HepG2 (cell line): Measurements from ENCODE around the gene POP5. TPM values are rescaled to one million over a fixed set of nuclear protein-coding genes. Genes with fewer than 3 reads are reported as not detected.

Source experiments
- CBFB ChIP-seq: sonication (generic); formaldehyde crosslinking; IDR thresholded peaks from 2 replicates; pipeline ENCODE4 v1.4.0; 2020; ENCODE audit warnings: missing genetic modification reagents
- HMG20B ChIP-seq: conservative IDR thresholded peaks from 2 replicates; pipeline ENCODE4 v1.6.1; 2016; ENCODE audit warnings: missing genetic modification reagents, missing compliant biosample characterization
- KAT8 ChIP-seq: IDR thresholded peaks from 2 replicates; pipeline ENCODE4 v1.6.1; 2016; ENCODE audit warnings: missing genetic modification reagents, missing compliant biosample characterization
- MIER3 ChIP-seq: IDR thresholded peaks from 2 replicates; pipeline ENCODE4 v1.6.1; 2016; ENCODE audit warnings: missing compliant biosample characterization, borderline replicate concordance
- MTA1 ChIP-seq: sonication (generic); formaldehyde crosslinking; IDR thresholded peaks from 2 replicates; pipeline ENCODE4 v1.4.0; 2020; ENCODE audit warnings: missing genetic modification reagents, mild to moderate bottlenecking, borderline replicate concordance
- NCOA1 ChIP-seq: sonication (generic); formaldehyde crosslinking; IDR thresholded peaks from 2 replicates; pipeline ENCODE4 v1.9.0; 2021; ENCODE audit warnings: missing genetic modification reagents
- NR2F2 ChIP-seq: IDR thresholded peaks from 2 replicates; pipeline ENCODE4 v1.6.1; 2012; ENCODE audit warnings: low read depth, inconsistent platforms, borderline replicate concordance
- NR3C1 ChIP-seq: sonication (generic); formaldehyde crosslinking; IDR thresholded peaks from 2 replicates; pipeline ENCODE4 v1.4.0; 2020; ENCODE audit warnings: missing genetic modification reagents
- PAF1 ChIP-seq: IDR thresholded peaks from 2 replicates; pipeline ENCODE4 v1.6.1; 2016; ENCODE audit warnings: missing genetic modification reagents, missing compliant biosample characterization
- RAD21 ChIP-seq: fragments of 450-650 bp; formaldehyde crosslinking; IDR thresholded peaks from 2 replicates; pipeline ENCODE4 v1.5.0; 2020; ENCODE audit warnings: mild to moderate bottlenecking
- RXRB ChIP-seq: IDR thresholded peaks from 2 replicates; pipeline ENCODE4 v1.6.1; 2016; ENCODE audit warnings: borderline replicate concordance, missing genetic modification reagents, missing compliant biosample characterization
- SOX13 ChIP-seq, 3 experiments: fragments of 450-650 bp in 1 of 3; sonication (generic) in 1 of 3; formaldehyde crosslinking in 1 of 3; IDR thresholded peaks in 2 of 3; conservative IDR thresholded peaks in 1 of 3; 2 replicates each; pipeline versions ENCODE4 v1.5.0 to v1.6.1; 2016 to 2020; ENCODE audit warnings: antibody characterized with exemption in 1 of 3, mild to moderate bottlenecking in 1 of 3, missing compliant biosample characterization in 1 of 3, missing genetic modification reagents in 1 of 3, moderate library complexity in 1 of 3
- SUZ12 ChIP-seq: fragments of 150-350 bp; IDR thresholded peaks from 2 replicates; pipeline ENCODE4 v1.6.1; 2014; ENCODE audit warnings: low read depth, low read length
- TCF7 ChIP-seq: sonication (generic); IDR thresholded peaks from 2 replicates; pipeline ENCODE4 v1.6.1; 2016; ENCODE audit warnings: antibody characterized with exemption, low read depth
- TEAD3 ChIP-seq: optimal IDR thresholded peaks from 2 replicates; pipeline ENCODE3; 2016; ENCODE audit warnings: borderline replicate concordance
- ZFP36L1 ChIP-seq: sonication (generic); formaldehyde crosslinking; IDR thresholded peaks from 2 replicates; pipeline ENCODE4 v1.8.0; 2022; ENCODE audit warnings: mild to moderate bottlenecking, missing genetic modification reagents, moderate library complexity
- ZFX ChIP-seq: sonication (generic); formaldehyde crosslinking; IDR thresholded peaks from 2 replicates; pipeline ENCODE4 v1.4.0; 2020; ENCODE audit warnings: mild to moderate bottlenecking, low read depth, missing genetic modification reagents, moderate library complexity
- ZNF180 ChIP-seq: sonication (generic); formaldehyde crosslinking; IDR thresholded peaks from 2 replicates; pipeline ENCODE4 v1.4.0; 2020; ENCODE audit warnings: low read depth, missing genetic modification reagents, borderline replicate concordance
- ZNF296 ChIP-seq: sonication (generic); formaldehyde crosslinking; conservative IDR thresholded peaks from 2 replicates; pipeline ENCODE4 v1.5.0; 2020; ENCODE audit warnings: mild to moderate bottlenecking, missing genetic modification reagents
- ZNF501 ChIP-seq: sonication (generic); formaldehyde crosslinking; IDR thresholded peaks from 2 replicates; pipeline ENCODE4 v1.5.1; 2020; ENCODE audit warnings: mild to moderate bottlenecking, moderate library complexity, missing genetic modification reagents
- ZNF7 ChIP-seq: IDR thresholded peaks from 2 replicates; pipeline ENCODE4 v1.6.1; 2016; ENCODE audit warnings: missing biosample characterization, missing genetic modification reagents
- ZSCAN30 ChIP-seq: sonication (generic); formaldehyde crosslinking; IDR thresholded peaks from 2 replicates; pipeline ENCODE4 v1.5.0; 2020; ENCODE audit warnings: mild to moderate bottlenecking, missing genetic modification reagents
- polyA plus RNA-seq, 8 experiments: library from polyadenylated mRNA; depleted of rRNA in 3 of 8; stranded (reverse) in 7 of 8; unstranded in 1 of 8; fragments of >200 nt; fragmentation: Illumina TruSeq in 4 of 8; extraction: Trizol in 4 of 8; gene quantifications; 2 replicates each; pipeline versions ENCODE4 v1.2.1 to v1.2.3, GENCODE V29; 2011 to 2016; ENCODE audit warnings: low read depth in 4 of 8, missing spikeins in 1 of 8, mixed read lengths in 1 of 8; ENCODE audit not compliant: insufficient read depth in 1 of 8
- total RNA-seq, 5 experiments: library from RNA; depleted of rRNA; stranded (reverse); fragments of >200 nt; fragmentation: Illumina TruSeq; extraction: Trizol; gene quantifications; 2 replicates each; pipeline ENCODE4 v1.2.3, GENCODE V29; 2016; ENCODE audit warnings: low read depth in 1 of 5
- TF ChIP-seq, protein P1 (sequence below): sonication (generic); formaldehyde crosslinking; IDR thresholded peaks from 2 replicates; pipeline ENCODE4 v1.8.1; 2023; ENCODE audit warnings: mild to moderate bottlenecking, missing genetic modification reagents, borderline replicate concordance
- TF ChIP-seq, protein P2 (sequence below): IDR thresholded peaks from 2 replicates; pipeline ENCODE4 v1.6.1; 2012; ENCODE audit warnings: inconsistent platforms
- TF ChIP-seq, protein P3 (sequence below): sonication (generic); formaldehyde crosslinking; IDR thresholded peaks from 2 replicates; pipeline ENCODE4 v1.8.1; 2023; ENCODE audit warnings: mild to moderate bottlenecking, missing genetic modification reagents
- TF ChIP-seq, protein P4 (sequence below): sonication (generic); formaldehyde crosslinking; IDR thresholded peaks from 2 replicates; pipeline ENCODE4 v1.4.0; 2020; ENCODE audit warnings: missing genetic modification reagents
- TF ChIP-seq, protein P5 (sequence below): sonication (generic); formaldehyde crosslinking; IDR thresholded peaks from 2 replicates; pipeline ENCODE4 v1.4.0; 2020; ENCODE audit warnings: missing genetic modification reagents

The POP5 gene
- total and polyA plus RNA-seq, 2 of the 13 experiments (the other 11 are each of a cell fraction or from before 2014, with no cell fraction given), result 45.6 to 61.3 TPM

DNA sequence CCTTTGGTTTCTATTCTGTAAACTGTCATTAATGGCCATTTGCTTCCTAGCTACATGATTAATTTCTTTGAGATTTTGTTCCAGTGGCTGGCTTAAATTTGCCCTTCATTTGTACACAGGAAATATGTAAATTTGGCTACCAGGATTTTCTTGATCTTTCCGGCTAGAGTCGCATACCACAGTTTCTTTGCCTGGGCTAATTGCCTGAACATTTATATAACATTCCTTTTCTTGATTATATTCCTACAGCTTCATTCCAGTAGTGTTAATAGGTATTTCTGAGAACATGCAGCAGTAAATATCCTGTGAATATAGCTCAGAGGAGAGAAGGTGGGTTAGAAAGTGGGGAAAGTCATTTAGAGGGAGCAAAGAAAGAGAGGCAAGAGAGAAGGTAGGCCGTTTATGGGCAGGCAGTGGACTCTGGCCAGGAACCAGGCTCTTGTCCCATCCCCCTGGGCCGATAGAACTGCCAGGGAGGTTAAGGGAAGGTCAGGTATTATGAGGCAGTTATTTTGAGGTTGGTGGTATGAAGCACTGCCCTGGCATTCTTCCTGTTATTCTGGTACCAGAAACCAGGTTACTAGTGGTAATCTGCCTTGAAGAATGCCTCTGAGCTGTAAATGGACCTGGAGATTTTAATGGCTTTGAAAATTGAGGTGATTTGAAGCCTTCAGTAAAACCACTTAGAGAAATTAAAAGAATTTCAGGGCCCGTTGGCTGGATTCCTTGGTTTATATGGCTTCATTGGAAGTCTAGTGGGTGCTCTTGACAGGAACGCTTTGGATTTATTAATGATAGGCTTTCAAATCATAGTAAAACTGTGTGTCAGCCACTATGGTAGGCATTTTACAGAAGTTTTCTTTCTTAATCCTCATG, 42.7 kb downstream of the POP5 start (continued):
- TF ChIP-seq, protein P1, sequence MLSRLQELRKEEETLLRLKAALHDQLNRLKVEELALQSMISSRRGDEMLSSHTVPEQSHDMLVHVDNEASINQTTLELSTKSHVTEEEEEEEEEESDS (CRISPR knock-in tag), result no peak
- TF ChIP-seq PAF1 (no peak), CBFB (CRISPR knock-in tag) (no peak), TEAD3 (CRISPR knock-in tag) (peak; percentile 68), ZNF7 (no peak), MTA1 (CRISPR knock-in tag) (no peak), ZSCAN30 (no peak), ZNF180 (CRISPR knock-in tag) (no peak), ZNF296 (CRISPR knock-in tag) (no peak), MIER3 (CRISPR knock-in tag) (no peak), RAD21 (CRISPR knock-in tag) (no peak), ZFX (no peak), ZNF501 (CRISPR knock-in tag) (no peak), SOX13 (IDR thresholded peaks at IDR 0.05) (no peak), SOX13 (CRISPR knock-in tag; conservative IDR thresholded peaks at IDR 0.05 in 1 of 2, IDR thresholded peaks at IDR 0.05 in 1 of 2) (0 out of 4 replicates have a peak, but pooled peaks of 1 of the 2 experiments have one; percentile 15), HMG20B (CRISPR knock-in tag) (no peak), NR3C1 (CRISPR knock-in tag) (no peak), SUZ12 (no peak), NCOA1 (no peak), NR2F2 (peak; percentile 29; the same call in 1 of the 2 replicates), TCF7 (no peak), ZFP36L1 (CRISPR knock-in tag) (no peak), RXRB (CRISPR knock-in tag) (peak; percentile 57; the same call in 1 of the 2 replicates), KAT8 (CRISPR knock-in tag) (no peak)
- TF ChIP-seq, protein P2, sequence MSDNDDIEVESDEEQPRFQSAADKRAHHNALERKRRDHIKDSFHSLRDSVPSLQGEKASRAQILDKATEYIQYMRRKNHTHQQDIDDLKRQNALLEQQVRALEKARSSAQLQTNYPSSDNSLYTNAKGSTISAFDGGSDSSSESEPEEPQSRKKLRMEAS, result no peak
- TF ChIP-seq, protein P3, sequence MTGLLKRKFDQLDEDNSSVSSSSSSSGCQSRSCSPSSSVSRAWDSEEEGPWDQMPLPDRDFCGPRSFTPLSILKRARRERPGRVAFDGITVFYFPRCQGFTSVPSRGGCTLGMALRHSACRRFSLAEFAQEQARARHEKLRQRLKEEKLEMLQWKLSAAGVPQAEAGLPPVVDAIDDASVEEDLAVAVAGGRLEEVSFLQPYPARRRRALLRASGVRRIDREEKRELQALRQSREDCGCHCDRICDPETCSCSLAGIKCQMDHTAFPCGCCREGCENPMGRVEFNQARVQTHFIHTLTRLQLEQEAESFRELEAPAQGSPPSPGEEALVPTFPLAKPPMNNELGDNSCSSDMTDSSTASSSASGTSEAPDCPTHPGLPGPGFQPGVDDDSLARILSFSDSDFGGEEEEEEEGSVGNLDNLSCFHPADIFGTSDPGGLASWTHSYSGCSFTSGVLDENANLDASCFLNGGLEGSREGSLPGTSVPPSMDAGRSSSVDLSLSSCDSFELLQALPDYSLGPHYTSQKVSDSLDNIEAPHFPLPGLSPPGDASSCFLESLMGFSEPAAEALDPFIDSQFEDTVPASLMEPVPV (CRISPR knock-in tag), result no peak
- TF ChIP-seq, protein P4, sequence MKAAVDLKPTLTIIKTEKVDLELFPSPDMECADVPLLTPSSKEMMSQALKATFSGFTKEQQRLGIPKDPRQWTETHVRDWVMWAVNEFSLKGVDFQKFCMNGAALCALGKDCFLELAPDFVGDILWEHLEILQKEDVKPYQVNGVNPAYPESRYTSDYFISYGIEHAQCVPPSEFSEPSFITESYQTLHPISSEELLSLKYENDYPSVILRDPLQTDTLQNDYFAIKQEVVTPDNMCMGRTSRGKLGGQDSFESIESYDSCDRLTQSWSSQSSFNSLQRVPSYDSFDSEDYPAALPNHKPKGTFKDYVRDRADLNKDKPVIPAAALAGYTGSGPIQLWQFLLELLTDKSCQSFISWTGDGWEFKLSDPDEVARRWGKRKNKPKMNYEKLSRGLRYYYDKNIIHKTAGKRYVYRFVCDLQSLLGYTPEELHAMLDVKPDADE, result no peak
- TF ChIP-seq, protein P5, sequence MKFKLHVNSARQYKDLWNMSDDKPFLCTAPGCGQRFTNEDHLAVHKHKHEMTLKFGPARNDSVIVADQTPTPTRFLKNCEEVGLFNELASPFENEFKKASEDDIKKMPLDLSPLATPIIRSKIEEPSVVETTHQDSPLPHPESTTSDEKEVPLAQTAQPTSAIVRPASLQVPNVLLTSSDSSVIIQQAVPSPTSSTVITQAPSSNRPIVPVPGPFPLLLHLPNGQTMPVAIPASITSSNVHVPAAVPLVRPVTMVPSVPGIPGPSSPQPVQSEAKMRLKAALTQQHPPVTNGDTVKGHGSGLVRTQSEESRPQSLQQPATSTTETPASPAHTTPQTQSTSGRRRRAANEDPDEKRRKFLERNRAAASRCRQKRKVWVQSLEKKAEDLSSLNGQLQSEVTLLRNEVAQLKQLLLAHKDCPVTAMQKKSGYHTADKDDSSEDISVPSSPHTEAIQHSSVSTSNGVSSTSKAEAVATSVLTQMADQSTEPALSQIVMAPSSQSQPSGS, result no peak
